Measurements from ENCODE around the gene PYCR2.
A peak's percentile ranks its signal among the peaks of the same experiment; 100 is the strongest.
"Not testable (repeated sequence)": the region's sequence is repeated elsewhere in the genome, so short reads cannot be mapped to it uniquely, and the experiment has no call there.

PYCR2 gene

DNA sequence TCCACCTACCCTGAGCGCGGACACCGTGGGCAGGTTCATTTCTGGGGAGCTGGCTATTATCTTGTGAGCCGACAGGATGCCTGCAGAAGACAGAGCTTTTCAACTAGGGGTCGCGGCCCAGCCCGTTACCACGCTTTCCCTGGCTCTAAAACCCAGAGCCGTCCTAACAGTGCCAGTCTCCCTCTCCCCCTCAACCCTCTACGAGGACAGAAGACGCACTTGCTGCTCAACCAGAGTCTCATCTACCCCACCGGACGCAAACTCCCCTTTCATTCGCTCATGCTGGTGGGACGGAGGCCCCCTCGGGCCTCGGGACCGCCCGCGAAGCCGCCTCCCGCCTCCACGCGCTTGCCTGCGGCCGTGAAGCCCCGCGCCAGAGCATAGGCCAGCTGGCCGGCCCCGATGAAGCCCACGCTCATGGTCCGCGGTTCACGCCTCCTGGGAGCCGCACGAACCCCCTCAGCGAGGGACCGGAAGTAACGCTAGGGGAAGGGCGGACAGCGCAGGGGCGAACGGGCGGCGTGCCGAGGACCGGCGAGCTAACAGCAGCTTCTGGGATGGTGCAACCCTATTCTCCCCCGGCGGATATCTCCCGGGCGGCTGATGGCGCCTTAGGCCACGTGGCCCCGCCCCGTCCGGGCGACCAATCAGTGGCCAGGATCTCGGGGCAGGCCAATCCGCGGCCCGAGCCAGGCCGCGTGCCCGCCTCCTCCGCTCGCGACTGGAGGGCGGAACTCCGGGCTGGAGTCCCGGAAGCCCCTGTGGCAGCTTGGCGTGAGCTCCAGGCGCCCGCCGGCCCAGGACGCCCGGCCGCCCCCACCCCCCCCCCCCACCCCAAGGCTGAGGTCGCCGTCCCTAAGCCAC, at the start of gene PYCR2:
TSS of gene PYCR2 (minus strand) at position 559 of the 864 bp plus-strand sequence. CDS start at position 419, 140 bp downstream.
- DNase-seq (ENCODE audit: low read depth in 3 of 3): peak; percentile 84 to 88 (median 87)

DNA sequence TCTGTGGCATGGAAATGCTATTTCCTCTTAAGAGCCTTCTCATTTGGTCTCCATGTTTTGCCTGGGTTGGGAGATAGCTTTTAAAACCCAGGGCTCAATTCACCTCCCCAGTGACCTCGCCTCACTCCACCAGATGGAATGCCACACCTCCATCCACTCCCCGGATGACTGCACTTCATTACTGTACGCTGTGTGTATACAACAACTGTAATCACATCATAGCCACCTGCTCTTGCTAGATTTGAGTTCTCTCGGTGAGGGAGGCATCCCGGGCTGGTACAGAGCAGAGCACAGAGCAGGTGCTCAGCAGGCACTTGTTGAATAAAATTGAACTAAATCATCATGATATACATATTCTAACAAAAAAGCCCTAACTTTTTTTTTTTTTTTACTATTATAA, 49.1 kb upstream of the PYCR2 start:
- no peak for DNase-seq (ENCODE audit: low read depth in 3 of 3)

DNA sequence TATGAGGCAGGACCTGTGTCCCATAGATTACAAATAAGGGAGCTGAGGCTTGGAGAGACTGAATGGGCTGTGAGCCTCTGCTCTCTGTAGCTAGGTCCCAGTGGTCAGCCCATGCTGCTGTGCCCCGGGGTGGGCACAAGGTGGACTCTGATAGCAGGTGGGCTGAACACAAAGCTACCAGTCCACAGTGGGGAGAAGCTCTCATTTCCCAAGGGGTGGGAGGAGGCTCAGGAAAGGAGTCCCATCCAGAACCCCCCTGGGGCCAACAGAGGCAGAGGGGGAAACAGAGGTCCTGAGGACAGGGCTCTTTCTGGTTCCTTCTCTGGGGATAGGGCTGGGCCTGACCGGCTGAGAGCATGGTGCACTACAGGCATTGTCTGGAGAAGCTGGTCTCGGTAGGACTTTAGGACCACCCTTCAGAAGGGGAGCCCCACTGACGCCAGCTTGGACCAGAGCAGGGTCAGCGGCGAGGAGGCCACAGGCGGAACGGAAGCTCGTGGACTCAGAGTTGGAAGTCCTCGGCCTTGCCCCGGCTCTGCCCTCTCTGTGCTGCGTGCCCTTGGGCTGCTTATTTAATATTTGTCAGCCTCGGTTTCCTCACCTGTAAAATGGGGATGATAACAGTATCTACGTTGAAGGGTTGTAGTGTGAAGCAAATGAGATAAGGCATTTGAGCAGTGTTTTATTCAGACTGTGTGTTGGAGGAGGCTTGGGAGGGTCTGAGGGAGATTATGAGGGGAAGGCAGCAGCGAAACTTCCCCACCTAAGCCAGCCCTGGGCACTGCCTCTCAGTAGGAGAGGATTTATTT, 48.5 kb upstream of the PYCR2 start:
- no peak for DNase-seq (ENCODE audit: low read depth in 3 of 3)

DNA sequence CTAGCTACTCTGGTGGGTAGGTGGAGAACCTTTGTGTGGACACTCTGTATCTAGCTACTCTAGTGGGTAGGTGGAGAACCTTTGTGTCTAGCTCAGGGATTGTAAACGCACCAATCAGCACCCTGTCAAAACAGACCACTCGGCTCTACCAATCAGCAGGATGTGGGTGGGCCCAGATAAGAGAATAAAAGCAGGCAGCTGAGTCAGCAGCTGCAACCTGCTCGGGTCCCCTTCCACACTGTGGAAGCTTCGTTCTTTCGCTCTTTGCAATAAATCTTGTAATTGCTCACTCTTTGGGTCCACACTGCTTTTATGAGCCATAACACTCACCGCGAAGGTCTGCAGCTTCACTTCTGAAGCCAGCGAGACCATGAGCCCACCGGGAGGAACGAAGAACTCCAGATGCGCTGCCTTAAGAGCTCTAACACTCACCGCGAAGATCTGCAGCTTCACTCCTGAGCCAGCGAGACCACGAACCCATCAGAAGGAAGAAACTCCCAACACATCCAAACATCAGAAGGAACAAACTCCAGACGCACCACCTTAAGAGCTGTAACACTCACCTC, 46.6 kb upstream of the PYCR2 start:
- DNase-seq (ENCODE audit: low read depth in 3 of 3): not testable (repeated sequence)

DNA sequence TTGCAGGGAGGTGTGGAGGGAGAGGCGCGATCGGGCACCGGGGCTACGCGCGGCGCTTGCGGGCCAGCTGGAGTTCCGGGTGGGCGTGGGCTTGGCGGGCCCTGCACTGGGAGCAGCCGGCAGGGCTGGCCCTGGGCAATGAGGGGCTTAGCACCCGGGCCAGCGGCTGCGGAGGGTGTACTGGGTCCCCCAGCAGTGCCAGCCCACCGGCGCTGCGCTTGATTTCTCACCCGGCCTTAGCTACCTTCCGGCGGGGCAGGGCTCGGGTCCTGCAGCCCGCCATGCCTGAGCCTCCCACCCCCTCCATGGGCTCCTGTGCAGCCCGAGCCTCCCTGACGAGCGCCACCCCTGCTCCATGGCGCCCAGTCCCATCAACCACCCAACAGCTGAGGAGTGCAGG, 45.7 kb upstream of the PYCR2 start:
- DNase-seq (ENCODE audit: low read depth in 3 of 3): not testable (repeated sequence)

DNA sequence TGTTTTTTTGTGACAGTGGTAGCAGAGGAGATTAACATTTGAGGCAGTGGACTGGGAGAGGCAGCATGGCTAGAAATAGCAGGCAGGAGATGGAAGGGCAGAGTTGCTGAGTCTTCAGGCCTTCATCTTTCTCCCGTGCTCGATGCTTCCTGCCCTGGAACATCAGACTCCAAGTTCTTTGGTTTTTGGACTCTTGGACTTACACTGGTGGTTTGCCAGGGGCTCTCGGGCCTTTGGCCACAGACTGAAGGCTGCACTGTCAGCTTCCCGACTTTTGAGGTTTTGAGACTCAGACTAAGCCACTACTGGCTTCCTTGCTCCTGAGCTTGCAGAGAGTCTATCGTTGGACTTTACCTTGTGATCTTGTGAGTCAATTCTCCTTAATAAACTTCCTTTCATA, 41.2 kb upstream of the PYCR2 start:
- DNase-seq (ENCODE audit: low read depth in 3 of 3): no peak

DNA sequence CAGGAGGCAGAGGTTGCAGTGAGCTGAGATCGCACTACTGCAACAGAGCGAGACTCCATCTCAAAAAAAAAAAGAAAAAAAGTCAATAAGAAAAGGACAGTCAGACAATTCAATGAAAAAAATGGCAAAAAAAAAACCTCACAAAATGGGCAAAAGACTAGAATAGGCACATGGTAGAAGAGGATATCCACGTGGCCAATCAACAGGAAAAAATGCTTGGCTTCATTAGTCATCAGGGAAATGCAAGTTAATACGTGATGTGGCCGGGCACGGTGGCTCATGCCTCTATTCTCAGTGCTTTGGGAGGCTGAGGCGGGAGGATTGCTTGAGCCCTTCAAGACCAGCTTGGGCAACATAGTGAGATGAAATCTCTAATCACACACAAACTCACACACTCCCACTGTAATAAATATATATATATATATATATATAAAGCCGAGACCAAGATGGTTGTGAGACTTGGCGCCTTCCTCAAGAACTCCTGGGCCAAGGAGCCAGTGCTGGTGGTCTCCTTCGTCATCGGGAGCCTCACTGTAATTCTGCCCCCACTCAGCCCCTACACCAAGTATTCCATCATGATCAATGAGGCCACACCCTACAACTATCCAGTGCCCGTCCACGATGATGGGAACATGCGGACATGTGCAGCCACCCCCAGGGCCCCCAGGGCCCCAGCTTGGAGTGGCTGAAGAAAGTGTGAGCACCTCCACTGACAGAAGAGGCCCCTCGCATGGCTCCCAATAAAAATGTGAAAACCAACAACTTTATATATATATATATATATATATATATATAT, 39.9 kb upstream of the PYCR2 start:
- no peak for DNase-seq (ENCODE audit: low read depth in 3 of 3)

DNA sequence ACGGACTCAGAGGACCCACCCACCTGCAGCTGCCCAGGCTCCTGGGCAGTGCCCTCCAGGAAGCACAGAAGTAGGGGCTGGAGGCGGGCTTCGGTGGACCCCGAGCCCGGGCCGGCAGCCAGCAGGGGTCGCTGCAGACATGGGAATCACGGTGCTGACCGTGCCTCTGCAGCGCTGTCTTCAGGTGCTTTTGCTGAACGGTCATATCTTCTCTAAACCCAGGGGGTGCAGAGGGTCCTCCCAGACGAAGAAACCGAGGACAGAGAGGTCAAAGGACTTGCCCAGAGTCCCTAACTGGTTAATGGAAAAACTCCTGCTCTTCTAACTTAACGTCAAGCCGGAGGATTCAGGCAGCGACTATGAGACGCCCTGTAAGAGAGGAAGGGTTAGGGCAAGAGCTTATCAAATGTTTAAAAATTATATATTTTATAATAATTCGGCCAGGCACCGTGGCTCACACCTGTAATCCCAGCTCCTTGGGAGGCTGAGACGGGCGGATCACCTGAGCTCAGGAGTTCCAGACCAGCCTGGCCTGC, 38.5 kb upstream of the PYCR2 start:
- DNase-seq (ENCODE audit: low read depth in 3 of 3): peak; percentile 18 to 41 (median 19)

DNA sequence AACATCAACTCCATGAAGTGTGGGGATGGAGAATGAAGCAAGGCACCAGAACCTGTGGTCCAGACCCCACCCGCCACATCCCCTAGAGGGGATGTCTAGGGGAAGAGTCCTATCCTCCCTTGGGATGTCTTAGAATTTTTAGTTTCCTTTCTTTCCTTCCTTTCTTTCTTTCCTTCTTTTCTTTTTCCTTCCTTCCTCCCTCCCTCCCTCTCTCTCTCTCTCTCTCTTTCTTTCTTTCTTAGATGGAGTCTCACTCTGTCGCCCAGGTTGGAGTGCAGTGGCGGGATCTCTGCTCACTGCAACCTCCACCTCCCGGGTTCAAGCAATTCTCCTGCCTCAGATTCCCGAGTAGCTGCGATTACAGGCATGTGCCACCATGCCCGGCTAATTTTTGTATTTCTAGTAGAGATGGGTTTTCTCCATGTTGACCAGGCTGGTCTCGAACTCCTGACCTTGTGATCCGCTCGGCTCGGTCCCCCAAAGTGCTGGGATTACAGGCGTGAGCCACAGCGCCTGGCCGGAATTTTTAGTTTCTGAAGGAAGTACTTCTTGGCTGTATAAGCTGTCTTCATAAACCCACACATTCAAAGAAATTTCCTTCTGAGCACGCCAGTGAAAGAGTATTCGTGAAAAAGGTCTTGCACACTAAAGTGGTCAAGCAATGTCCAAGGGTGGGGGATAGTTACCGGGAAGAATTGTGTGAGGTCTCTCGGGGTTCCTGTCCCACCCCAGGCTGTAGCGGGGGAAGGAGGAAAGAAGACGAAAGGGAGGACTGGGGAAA, 37.8 kb upstream of the PYCR2 start:
- DNase-seq (ENCODE audit: low read depth in 3 of 3): no peak

DNA sequence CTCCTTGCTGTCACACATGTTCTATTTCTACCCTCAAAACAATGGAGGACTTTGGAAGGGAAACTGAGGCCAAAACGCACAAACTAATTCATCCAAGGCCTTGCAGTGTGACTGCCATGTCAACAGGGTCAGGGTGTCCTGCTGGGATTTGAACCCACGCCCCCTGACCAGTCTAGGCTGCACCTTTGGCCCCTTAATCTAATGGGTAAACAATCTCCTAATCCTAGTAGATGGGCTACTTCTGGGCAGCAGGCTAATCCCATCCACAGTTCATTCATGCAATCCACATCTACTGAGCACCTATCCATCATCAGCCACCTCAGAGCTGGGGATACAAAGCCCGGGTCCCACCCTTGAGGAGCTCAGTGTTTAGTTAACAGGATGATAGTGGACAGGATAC, 34.0 kb upstream of the PYCR2 start:
- no peak for DNase-seq (ENCODE audit: low read depth in 3 of 3)

DNA sequence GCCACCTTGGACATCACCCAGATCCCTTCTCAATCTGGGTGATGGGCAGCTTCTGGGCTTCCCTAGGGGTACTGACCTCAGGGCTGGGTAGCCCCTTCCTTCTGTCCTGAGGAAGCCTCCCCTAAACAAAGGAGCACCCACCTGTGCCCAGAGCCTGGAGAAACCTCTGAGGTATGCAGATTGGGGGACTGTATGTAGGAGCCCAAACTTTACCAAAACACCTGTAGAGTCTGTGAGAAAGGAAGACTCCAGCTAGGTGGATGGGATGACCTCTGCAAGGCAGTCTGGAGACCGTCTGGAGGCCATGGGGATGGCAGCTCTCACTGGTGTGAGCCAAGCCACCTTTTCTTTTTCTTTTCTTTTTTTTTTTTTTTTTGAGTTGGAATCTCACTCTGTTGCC, 30.7 kb upstream of the PYCR2 start:
- DNase-seq (ENCODE audit: low read depth in 3 of 3): no peak

DNA sequence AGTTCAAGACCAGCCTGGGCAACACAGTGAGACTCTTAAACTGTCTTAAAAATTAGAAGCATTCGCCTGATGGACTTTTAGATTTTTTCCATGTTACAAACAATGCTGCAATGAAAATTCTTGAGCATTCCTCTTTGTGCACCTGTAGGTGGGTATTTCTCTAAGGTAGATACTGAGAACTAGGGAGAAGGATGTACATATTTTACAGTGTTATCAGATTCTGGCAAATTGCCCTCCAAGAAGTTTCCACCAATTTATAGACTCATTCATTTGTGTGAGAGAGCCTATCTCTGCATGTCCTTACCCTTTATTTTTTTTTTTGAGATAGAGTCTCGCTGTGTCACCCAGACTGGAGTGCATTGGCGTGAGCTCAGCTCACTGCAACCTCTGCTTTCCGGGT, 29.3 kb upstream of the PYCR2 start:
- DNase-seq (ENCODE audit: low read depth in 3 of 3): no peak

DNA sequence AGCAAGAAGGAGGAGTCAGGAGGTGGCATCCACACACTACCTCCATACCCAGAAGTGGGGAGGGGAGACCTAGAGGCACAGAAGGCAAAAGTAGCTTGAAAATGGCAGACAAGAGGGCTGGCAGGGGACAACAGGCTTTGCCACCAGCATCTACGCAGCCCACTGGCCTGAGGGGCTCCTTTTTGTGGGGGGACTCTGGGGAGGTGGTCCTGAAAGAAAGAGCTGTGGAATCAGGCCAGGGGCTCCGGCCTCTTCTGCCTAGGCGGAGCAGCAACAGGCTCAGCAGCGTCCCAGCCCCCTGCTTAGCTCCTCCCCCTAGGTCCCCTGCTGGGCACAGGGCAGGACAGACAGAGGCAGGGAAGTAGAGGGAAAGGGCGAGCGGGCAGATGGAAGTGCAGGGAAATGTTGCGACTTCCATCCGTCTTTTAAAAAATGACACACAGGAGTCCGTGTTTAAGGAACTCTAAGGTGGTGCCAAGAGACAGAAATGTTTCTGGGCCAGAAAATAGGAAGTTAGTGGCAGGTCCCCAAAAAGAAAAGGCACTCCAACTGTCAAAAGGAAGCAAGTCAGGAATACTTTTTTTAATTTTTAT, 27.0 kb upstream of the PYCR2 start:
- no peak for DNase-seq (ENCODE audit: low read depth in 3 of 3)

DNA sequence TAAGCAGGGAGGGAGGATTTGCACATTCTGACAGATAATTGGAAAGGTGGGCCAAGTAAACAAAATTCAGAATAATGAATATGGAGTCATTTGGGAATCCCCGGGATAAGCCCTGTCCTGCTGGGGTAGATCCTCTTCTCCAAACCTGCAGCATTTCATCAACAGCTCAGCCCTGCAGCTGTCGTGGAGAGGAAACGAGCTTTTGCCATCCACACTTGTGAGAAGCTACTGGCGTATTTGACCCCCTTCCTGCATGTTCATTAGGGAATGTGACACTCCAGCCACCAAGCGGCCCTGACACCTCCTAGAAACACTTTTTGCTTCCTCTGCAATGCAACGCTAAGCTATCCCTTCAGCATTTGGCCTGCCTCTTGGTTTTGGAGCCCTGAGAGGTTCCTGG, 25.0 kb upstream of the PYCR2 start:
- no peak for DNase-seq (ENCODE audit: low read depth in 3 of 3)

DNA sequence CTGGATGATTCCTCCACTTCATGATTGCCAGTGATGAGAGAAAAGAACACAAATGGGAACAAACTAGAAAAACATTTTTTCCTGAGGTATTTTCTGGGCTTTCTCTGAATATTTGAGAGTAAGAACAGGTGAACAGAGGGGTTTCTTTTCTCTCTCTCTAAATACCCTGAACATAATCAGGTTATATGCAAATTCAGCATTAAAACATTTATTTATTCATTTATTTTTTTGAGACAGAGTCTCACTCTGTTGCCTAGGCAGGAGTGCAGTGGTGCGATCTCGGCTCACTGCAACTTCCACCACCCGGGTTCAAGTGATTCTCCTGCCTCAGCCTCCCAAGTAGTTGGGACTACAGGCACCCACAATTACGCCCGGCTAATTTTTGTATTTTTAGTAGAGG, 22.8 kb upstream of the PYCR2 start:
- DNase-seq (ENCODE audit: low read depth in 3 of 3): no peak

DNA sequence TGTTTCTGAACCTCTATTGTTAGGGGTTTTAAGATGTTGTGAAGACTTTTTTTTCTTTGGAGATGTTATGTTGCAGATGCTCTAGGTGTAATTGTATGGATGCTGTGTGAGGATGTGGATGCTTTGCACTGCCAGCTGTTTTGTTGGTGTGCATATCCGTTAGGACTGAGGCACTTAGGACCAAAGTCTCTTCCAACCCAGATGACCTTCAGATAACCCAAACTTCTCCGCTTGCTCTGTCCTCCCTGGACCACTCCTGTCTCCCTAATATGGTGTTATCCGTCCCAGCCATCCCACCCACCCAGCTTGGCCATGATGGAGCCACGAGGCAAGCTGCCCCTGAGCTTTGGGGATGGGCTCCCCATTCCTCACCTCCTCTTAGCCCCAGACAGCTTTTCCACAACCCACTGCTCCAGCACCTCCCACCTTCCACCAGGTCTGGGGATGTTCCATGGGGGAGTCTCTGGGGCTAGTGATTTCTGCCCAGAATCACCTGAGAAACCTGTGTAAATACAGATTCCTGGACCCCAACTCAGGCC, 22.1 kb upstream of the PYCR2 start:
- DNase-seq (ENCODE audit: low read depth in 3 of 3): no peak

DNA sequence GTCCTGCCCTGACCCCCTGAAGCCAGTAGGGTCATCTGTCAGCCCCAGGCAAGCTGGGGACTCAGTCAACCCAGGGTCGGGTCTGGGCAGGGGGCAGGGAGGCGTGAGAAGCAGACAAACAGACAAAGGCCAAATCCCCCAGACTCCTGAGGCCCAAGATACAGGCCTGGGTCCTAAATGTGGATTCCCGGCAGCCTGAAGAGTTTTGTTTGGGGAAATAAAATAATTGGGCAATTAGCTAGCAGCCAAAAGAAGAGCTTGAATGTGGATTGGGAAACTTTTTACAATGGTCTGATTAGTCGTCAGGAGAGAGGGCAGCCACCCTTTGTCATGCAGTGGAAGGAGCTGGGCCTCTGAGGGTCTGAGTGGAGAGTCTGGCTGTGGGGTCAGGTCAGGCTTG, 21.5 kb upstream of the PYCR2 start:
- DNase-seq (ENCODE audit: low read depth in 3 of 3): no peak

DNA sequence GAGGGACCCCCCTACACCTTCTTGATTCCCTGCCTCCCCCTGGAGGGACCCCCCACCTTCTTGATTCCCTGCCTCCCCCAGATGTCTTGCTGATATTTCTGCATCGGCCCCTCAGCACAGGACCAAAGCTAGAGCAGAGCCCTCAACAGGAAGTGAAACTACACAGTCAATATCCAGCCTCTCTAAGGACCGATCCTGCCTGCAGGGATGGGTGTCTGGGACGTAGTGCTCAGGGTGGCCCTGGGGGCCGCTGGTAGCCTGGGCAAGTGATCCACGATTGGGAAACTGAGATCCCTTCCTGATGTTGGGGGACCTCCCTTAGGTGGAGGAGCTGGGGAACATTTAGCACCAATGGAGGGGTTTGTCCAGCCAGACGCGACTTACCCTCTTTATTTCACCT, 20.9 kb upstream of the PYCR2 start:
- DNase-seq (ENCODE audit: low read depth in 3 of 3): no peak

DNA sequence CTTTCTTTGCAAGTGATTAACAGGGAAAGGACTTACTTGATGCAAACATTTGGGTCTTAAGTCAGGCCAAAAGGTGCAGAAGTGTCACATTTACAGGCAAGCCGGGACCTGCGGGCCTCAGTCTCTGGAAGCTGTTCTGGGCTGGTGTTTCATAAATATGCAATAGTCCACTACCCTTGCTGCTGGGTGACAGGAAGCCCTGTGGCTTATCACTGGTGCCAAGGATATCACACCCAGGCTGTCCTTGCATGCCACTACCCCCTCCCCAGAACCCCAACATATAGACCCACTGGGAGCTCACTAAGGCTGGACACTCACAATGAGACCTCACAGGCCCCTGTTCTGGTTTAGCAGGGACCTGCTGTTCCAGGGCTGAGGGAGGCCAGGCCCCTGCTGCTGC, 20.3 kb upstream of the PYCR2 start:
- no peak for DNase-seq (ENCODE audit: low read depth in 3 of 3)

DNA sequence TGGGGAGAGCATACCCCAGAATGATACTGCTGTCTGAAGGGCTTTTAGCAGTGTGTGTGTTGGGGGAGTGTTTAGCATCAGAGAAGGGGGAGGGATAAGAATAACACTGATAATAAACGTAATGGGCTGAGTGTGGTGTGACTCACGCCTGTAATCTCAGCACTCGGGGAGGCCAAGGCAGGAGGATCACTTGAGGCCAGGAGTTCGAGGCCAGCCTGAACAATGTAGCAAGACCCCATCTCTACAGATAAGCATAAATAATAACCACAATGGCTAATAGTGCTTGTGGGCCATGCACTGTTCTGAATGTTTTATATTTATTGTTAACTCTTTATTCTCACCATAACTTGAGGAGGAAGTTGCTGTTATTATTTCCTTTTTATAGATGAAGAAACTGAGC, 19.5 kb upstream of the PYCR2 start:
- no peak for DNase-seq (ENCODE audit: low read depth in 3 of 3)
